ENCODE results near the gene TTC24. TPM values are rescaled to one million over a fixed set of nuclear protein-coding genes. Genes with fewer than 3 reads are reported as not detected.

The TTC24 gene
- polyA plus RNA-seq, 1 of the 3 experiments (the other 2 are of a cell fraction), result not detected

GRCh38 chr1:156627313-156627880, 47.9 kb downstream of the TTC24 start:
- WGBS (ENCODE audit: low lambda C conversion rate), result 96% methylated on average over 2 of the region's 2 CpGs
- TF ChIP-seq, protein P1, sequence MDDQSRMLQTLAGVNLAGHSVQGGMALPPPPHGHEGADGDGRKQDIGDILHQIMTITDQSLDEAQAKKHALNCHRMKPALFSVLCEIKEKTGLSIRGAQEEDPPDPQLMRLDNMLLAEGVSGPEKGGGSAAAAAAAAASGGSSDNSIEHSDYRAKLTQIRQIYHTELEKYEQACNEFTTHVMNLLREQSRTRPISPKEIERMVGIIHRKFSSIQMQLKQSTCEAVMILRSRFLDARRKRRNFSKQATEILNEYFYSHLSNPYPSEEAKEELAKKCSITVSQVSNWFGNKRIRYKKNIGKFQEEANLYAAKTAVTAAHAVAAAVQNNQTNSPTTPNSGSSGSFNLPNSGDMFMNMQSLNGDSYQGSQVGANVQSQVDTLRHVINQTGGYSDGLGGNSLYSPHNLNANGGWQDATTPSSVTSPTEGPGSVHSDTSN (IDR thresholded peaks at IDR 0.05), result peak; percentile 78
- TF ChIP-seq POLR2AphosphoS5 (IDR thresholded peaks at IDR 0.05; ENCODE audit: low read depth, low read length) (no peak), EZH2phosphoT487 (IDR thresholded peaks at IDR 0.05; ENCODE audit: borderline replicate concordance, low read depth) (no peak), ELF1 (IDR thresholded peaks at IDR 0.05) (no peak), ZBTB33 (IDR thresholded peaks at IDR 0.05; ENCODE audit: borderline replicate concordance, low read depth) (no peak), RCOR1 (IDR thresholded peaks at IDR 0.05; ENCODE audit: low read length) (no peak), TEAD4 (IDR thresholded peaks at IDR 0.05; ENCODE audit: borderline replicate concordance, insufficient read depth) (no peak), JUND (IDR thresholded peaks at IDR 0.05) (no peak), TCF12 (IDR thresholded peaks at IDR 0.05) (no peak), IRF3 (IDR thresholded peaks at IDR 0.05; ENCODE audit: low read depth, low read length) (no peak), SMC3 (IDR thresholded peaks at IDR 0.05; ENCODE audit: low read depth, low read length) (peak; percentile 79), REST (IDR thresholded peaks at IDR 0.05; ENCODE audit: low read depth, low read length) (peak; percentile 90), RXRA (IDR thresholded peaks at IDR 0.05; ENCODE audit: borderline replicate concordance, low read depth) (no peak), NRF1 (IDR thresholded peaks at IDR 0.05; ENCODE audit: low read depth, low read length) (no peak), FOSL2 (IDR thresholded peaks at IDR 0.05; ENCODE audit: borderline replicate concordance, low read depth) (no peak), EP300 (IDR thresholded peaks at IDR 0.05; ENCODE audit: borderline replicate concordance in 1 of 2, low read depth in 1 of 2, low read length in 1 of 2) (no peak), GATA2 (CRISPR knock-in tag; IDR thresholded peaks at IDR 0.05) (no peak), YY1 (IDR thresholded peaks at IDR 0.05; ENCODE audit: low read depth) (no peak), USF2 (IDR thresholded peaks at IDR 0.05; ENCODE audit: borderline replicate concordance, low read depth, low read length) (no peak), FOXM1 (IDR thresholded peaks at IDR 0.05; ENCODE audit: low read depth) (no peak)
- TF ChIP-seq, protein P2, sequence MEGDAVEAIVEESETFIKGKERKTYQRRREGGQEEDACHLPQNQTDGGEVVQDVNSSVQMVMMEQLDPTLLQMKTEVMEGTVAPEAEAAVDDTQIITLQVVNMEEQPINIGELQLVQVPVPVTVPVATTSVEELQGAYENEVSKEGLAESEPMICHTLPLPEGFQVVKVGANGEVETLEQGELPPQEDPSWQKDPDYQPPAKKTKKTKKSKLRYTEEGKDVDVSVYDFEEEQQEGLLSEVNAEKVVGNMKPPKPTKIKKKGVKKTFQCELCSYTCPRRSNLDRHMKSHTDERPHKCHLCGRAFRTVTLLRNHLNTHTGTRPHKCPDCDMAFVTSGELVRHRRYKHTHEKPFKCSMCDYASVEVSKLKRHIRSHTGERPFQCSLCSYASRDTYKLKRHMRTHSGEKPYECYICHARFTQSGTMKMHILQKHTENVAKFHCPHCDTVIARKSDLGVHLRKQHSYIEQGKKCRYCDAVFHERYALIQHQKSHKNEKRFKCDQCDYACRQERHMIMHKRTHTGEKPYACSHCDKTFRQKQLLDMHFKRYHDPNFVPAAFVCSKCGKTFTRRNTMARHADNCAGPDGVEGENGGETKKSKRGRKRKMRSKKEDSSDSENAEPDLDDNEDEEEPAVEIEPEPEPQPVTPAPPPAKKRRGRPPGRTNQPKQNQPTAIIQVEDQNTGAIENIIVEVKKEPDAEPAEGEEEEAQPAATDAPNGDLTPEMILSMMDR (IDR thresholded peaks at IDR 0.05), result peak; percentile 79
- TF ChIP-seq, protein P3, sequence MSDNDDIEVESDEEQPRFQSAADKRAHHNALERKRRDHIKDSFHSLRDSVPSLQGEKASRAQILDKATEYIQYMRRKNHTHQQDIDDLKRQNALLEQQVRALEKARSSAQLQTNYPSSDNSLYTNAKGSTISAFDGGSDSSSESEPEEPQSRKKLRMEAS (IDR thresholded peaks at IDR 0.05; ENCODE audit: low read depth), result 0 out of 2 replicates have a peak, but pooled peaks have one; percentile 25

More at GRCh38 chr1:156627313-156627880, 47.9 kb downstream of the TTC24 start:
- Histone ChIP-seq H3K9me3 (no peaks in the 10 kb centered on the region), H3K36me3 (replicated peaks in 1 of 2; ENCODE audit: control insufficient read depth in 1 of 2, insufficient read depth in 2 of 2, low read length in 1 of 2) (no peaks in the 10 kb centered on the region), H3K79me2 (ENCODE audit: insufficient read depth) (no peaks in the 10 kb centered on the region), H3K9ac (no peak overlapping the region), H3K4me3 (ENCODE audit: low read depth in 2 of 2, low read length in 1 of 2) (no peak overlapping the region; a peak in 1 of 4 replicates), H3K27ac (ENCODE audit: low read depth in 2 of 2, low read length in 1 of 2) (no peak overlapping the region), H3K4me2 (no peak overlapping the region), H3F3A (replicated peaks; ENCODE audit: insufficient read depth) (peaks cover 5% of the 10 kb centered on the region), H4K20me1 (ENCODE audit: insufficient read depth) (no peaks in the 10 kb centered on the region), H3K4me1 (ENCODE audit: control insufficient read depth in 1 of 2, insufficient read depth in 2 of 2, low read depth in 1 of 2, low read length in 1 of 2) (peaks cover 0 to 13% of the 10 kb centered on the region in 2 experiments; a peak in 1 of 4 replicates), H2AFZ (ENCODE audit: low read depth) (no peak overlapping the region), H3K9me2 (no peaks in the 10 kb centered on the region), H3K27me3 (ENCODE audit: insufficient read depth) (peaks cover 35% of the 10 kb centered on the region)
- ChIA-PET CTCF (interaction anchor here (0.6 to 18.0 kb wide), 29 partner anchors 8 to 315 kb away, joined by 3 to 643 read pairs (median 6); partner anchors contain the start of genes BCAN, CRABP2, GPATCH4 and HAPLN2), POLR2A (interaction anchor here (0.6 to 1.7 kb wide), 3 partner anchors 29 to 80 kb away, joined by 3 to 7 read pairs (median 5); partner anchors contain the start of gene NES)
- DNase-seq, result peak; percentile 60

All from SK-N-SH (cell line).